ENCODE results near the gene CHCT1. TPM values are rescaled to one million over a fixed set of nuclear protein-coding genes. Genes with fewer than 3 reads are reported as not detected.

Gene CHCT1
- total and polyA plus RNA-seq, 2 donors (not counting 3 experiments of a cell fraction or from before 2014, with no cell fraction given) = not detected

GRCh38 chr17:60457148-60457547, 34.9 kb downstream of the CHCT1 start:
- POLR2A ChIA-PET = interaction anchor here (0.7 kb wide), 1 partner anchor 98 kb away, joined by 3 read pairs; no protein-coding TSS in a partner anchor
- Histone ChIP-seq H3K27ac (ENCODE audit: insufficient read depth, low read depth, low read length) (no peak overlapping the region), H3K4me2 (ENCODE audit: insufficient read depth, low read length) (no peak overlapping the region), H3K36me3 (ENCODE audit: control insufficient read depth in 2 of 2, extremely low read depth in 1 of 2, insufficient read depth in 2 of 2, low read length in 2 of 2) (peaks cover 5 to 8% of the 10 kb centered on the region in 2 experiments), H3K27me3 (ENCODE audit: control insufficient read depth in 2 of 2, insufficient read depth in 2 of 2, low read length in 2 of 2) (no peaks in the 10 kb centered on the region), H2AFZ (ENCODE audit: low read depth, low read length) (no peak overlapping the region), H3K9me1 (replicated peaks; ENCODE audit: control insufficient read depth, extremely low read depth, insufficient read depth, low read length) (no peaks in the 10 kb centered on the region), H3K9ac (replicated peaks; ENCODE audit: extremely low read depth, insufficient read depth, low read length) (no peak overlapping the region), H3K9me3 (replicated peaks; ENCODE audit: control insufficient read depth, insufficient read depth, low read length) (no peaks in the 10 kb centered on the region), H4K20me1 (replicated peaks; ENCODE audit: control insufficient read depth, extremely low read depth, insufficient read depth, low read length) (no peaks in the 10 kb centered on the region), H3K4me1 (ENCODE audit: control insufficient read depth, extremely low read depth, insufficient read depth, low read length) (no peaks in the 10 kb centered on the region), H3K79me2 (ENCODE audit: control insufficient read depth, insufficient read depth, low read length) (no peaks in the 10 kb centered on the region), H3K4me3 (replicated peaks in 1 of 3; ENCODE audit: insufficient read depth in 1 of 3, low read depth in 1 of 3, low read length in 3 of 3) (no peak overlapping the region)
- CTCF ChIA-PET = no interaction called here
- TF ChIP-seq GATA2 (IDR thresholded peaks at IDR 0.05; ENCODE audit: insufficient read depth, insufficient read length, low read depth, low read length) (no peak), POLR2A (IDR thresholded peaks at IDR 0.05; ENCODE audit: low read depth, low read length) (no peak), POLR2AphosphoS5 (IDR thresholded peaks at IDR 0.05; ENCODE audit: insufficient read depth, low read depth, low read length) (no peak), MYC (IDR thresholded peaks at IDR 0.05; ENCODE audit: low read depth, low read length) (no peak), CTCF (IDR thresholded peaks at IDR 0.05; ENCODE audit: extremely low read depth in 1 of 2, insufficient read depth in 1 of 2, low read depth in 1 of 2, low read length in 2 of 2) (no peak), MAX (IDR thresholded peaks at IDR 0.05; ENCODE audit: insufficient read depth, insufficient read length) (no peak), EZH2 (IDR thresholded peaks at IDR 0.05; ENCODE audit: borderline replicate concordance, low read depth, low read length, severe bottlenecking) (no peak), FOS (IDR thresholded peaks at IDR 0.05; ENCODE audit: borderline replicate concordance, insufficient read depth, low read length) (no peak), JUN (IDR thresholded peaks at IDR 0.05; ENCODE audit: borderline replicate concordance, insufficient read depth, insufficient read length, low read depth) (no peak)
- DNase-seq (ENCODE audit: low read depth, low spot score) = no peak
- BruUV-seq (replicated peaks) = no TSS peak
- intact Hi-C loops (cut with micrococcal nuclease) = no loop called here
- dilution Hi-C loops (cut with MboI; ENCODE audit: extremely low pct_ligation_motif_present, low sequenced_read_pairs) = no loop called here
- no peak for FAIRE-seq
